HepG2 (cell line): Measurements from ENCODE around the gene EMC10. TPM values are rescaled to one million over a fixed set of nuclear protein-coding genes. Genes with fewer than 3 reads are reported as not detected.
A peak's percentile ranks its signal among the peaks of the same experiment; 100 is the strongest.

ENCODE experiments used
- ARHGAP35 ChIP-seq: sonication (generic); formaldehyde crosslinking; IDR thresholded peaks from 2 replicates; pipeline ENCODE4 v1.9.0; 2022; ENCODE audit warnings: mild to moderate bottlenecking, inconsistent platforms, moderate library complexity, missing genetic modification reagents, borderline replicate concordance
- HCFC1 ChIP-seq: fragments of 150-350 bp; IDR thresholded peaks from 2 replicates; pipeline ENCODE4 v1.6.1; 2014; ENCODE audit warnings: low read depth, low read length
- HNRNPUL1 ChIP-seq: fragments of 200-400 bp; formaldehyde crosslinking; IDR thresholded peaks from 2 replicates; pipeline ENCODE4 v1.6.1; 2017; ENCODE audit warnings: low read depth, mild to moderate bottlenecking, low read length, moderate library complexity
- KAT2B ChIP-seq: fragments of 150-350 bp; IDR thresholded peaks from 2 replicates; pipeline ENCODE4 v1.6.1; 2014; ENCODE audit warnings: low read depth, low read length, borderline replicate concordance
- MAF1 ChIP-seq: sonication (generic); formaldehyde crosslinking; IDR thresholded peaks from 2 replicates; pipeline ENCODE4 v1.5.0; 2020; ENCODE audit warnings: missing genetic modification reagents, borderline replicate concordance
- MEIS2 ChIP-seq: sonication (generic); formaldehyde crosslinking; IDR thresholded peaks from 2 replicates; pipeline ENCODE4 v1.9.0; 2021; ENCODE audit warnings: mild to moderate bottlenecking, missing genetic modification reagents
- MIER2 ChIP-seq: IDR thresholded peaks from 2 replicates; pipeline ENCODE4 v1.6.1; 2016; ENCODE audit warnings: missing biosample characterization, missing genetic modification reagents
- NKX3-1 ChIP-seq: sonication (generic); formaldehyde crosslinking; IDR thresholded peaks from 2 replicates; pipeline ENCODE4 v1.5.0; 2020; ENCODE audit warnings: missing genetic modification reagents
- PITX1 ChIP-seq: sonication (generic); formaldehyde crosslinking; IDR thresholded peaks from 2 replicates; pipeline ENCODE4 v1.5.1; 2020; ENCODE audit warnings: mild to moderate bottlenecking, missing genetic modification reagents
- POLR2AphosphoS2 ChIP-seq: IDR thresholded peaks from 2 replicates; pipeline ENCODE4 v1.6.1; 2011; ENCODE audit warnings: low read depth, low read length, improper control_type of control experiment
- RXRB ChIP-seq: IDR thresholded peaks from 2 replicates; pipeline ENCODE4 v1.6.1; 2016; ENCODE audit warnings: borderline replicate concordance, missing genetic modification reagents, missing compliant biosample characterization
- SP4 ChIP-seq: sonication (generic); formaldehyde crosslinking; IDR thresholded peaks from 2 replicates; pipeline ENCODE4 v1.8.1; 2023; ENCODE audit warnings: mild to moderate bottlenecking, missing genetic modification reagents
- TRIM24 ChIP-seq: sonication (generic); formaldehyde crosslinking; IDR thresholded peaks from 2 replicates; pipeline ENCODE4 v1.8.0; 2022; ENCODE audit warnings: mild to moderate bottlenecking, missing genetic modification reagents
- UBTF ChIP-seq: sonication (generic); formaldehyde crosslinking; IDR thresholded peaks from 2 replicates; pipeline ENCODE4 v1.4.0; 2020; ENCODE audit warnings: mild to moderate bottlenecking, missing genetic modification reagents
- XRCC5 ChIP-seq: fragments of 200-400 bp; formaldehyde crosslinking; optimal IDR thresholded peaks from 2 replicates; pipeline ENCODE3; 2017; ENCODE audit warnings: mild to moderate bottlenecking, low read length
- YEATS2 ChIP-seq: sonication (generic); formaldehyde crosslinking; IDR thresholded peaks from 2 replicates; pipeline ENCODE4 v1.4.0; 2020; ENCODE audit warnings: missing genetic modification reagents, borderline replicate concordance
- ZNF253 ChIP-seq: sonication (generic); formaldehyde crosslinking; IDR thresholded peaks from 2 replicates; pipeline ENCODE4 v1.8.0; 2022; ENCODE audit warnings: mild to moderate bottlenecking, missing genetic modification reagents, borderline replicate concordance
- ZNF274 ChIP-seq: sonication (generic); formaldehyde crosslinking; IDR thresholded peaks from 2 replicates; pipeline ENCODE4 v1.5.1; 2020; ENCODE audit warnings: mild to moderate bottlenecking, missing genetic modification reagents
- ZNF296 ChIP-seq: sonication (generic); formaldehyde crosslinking; conservative IDR thresholded peaks from 2 replicates; pipeline ENCODE4 v1.5.0; 2020; ENCODE audit warnings: mild to moderate bottlenecking, missing genetic modification reagents
- ZNF3 ChIP-seq: IDR thresholded peaks from 2 replicates; pipeline ENCODE4 v1.7.0; 2017; ENCODE audit warnings: inconsistent platforms
- ZNF33A ChIP-seq: sonication (generic); formaldehyde crosslinking; IDR thresholded peaks from 2 replicates; pipeline ENCODE4 v1.5.1; 2020; ENCODE audit warnings: missing genetic modification reagents, mild to moderate bottlenecking, moderate library complexity, borderline replicate concordance
- ZNF644 ChIP-seq: IDR thresholded peaks from 2 replicates; pipeline ENCODE4 v1.6.1; 2016; ENCODE audit warnings: low read depth
- ZNF768 ChIP-seq: sonication (generic); formaldehyde crosslinking; IDR thresholded peaks from 2 replicates; pipeline ENCODE4 v1.4.0; 2020; ENCODE audit warnings: missing genetic modification reagents
- polyA plus RNA-seq, 8 experiments: library from polyadenylated mRNA; depleted of rRNA in 3 of 8; stranded (reverse) in 7 of 8; unstranded in 1 of 8; fragments of >200 nt; fragmentation: Illumina TruSeq in 4 of 8; extraction: Trizol in 4 of 8; gene quantifications; 2 replicates each; pipeline versions ENCODE4 v1.2.1 to v1.2.3, GENCODE V29; 2011 to 2016; ENCODE audit warnings: low read depth in 4 of 8, missing spikeins in 1 of 8, mixed read lengths in 1 of 8; ENCODE audit not compliant: insufficient read depth in 1 of 8
- total RNA-seq, 5 experiments: library from RNA; depleted of rRNA; stranded (reverse); fragments of >200 nt; fragmentation: Illumina TruSeq; extraction: Trizol; gene quantifications; 2 replicates each; pipeline ENCODE4 v1.2.3, GENCODE V29; 2016; ENCODE audit warnings: low read depth in 1 of 5
- TF ChIP-seq, protein P1 (sequence below): sonication (generic); formaldehyde crosslinking; IDR thresholded peaks from 2 replicates; pipeline ENCODE4 v1.8.0; 2023; ENCODE audit warnings: mild to moderate bottlenecking, missing genetic modification reagents
- TF ChIP-seq, protein P2 (sequence below): sonication (generic); formaldehyde crosslinking; IDR thresholded peaks from 2 replicates; pipeline ENCODE4 v1.9.0; 2022; ENCODE audit warnings: low read depth, missing genetic modification reagents
- TF ChIP-seq, protein P3 (sequence below): IDR thresholded peaks from 2 replicates; pipeline ENCODE4 v1.6.1; 2016; ENCODE audit warnings: low read depth, control low read depth

EMC10 gene
- total and polyA plus RNA-seq, 2 of the 13 experiments (the other 11 are each of a cell fraction or from before 2014, with no cell fraction given), result not detected

DNA sequence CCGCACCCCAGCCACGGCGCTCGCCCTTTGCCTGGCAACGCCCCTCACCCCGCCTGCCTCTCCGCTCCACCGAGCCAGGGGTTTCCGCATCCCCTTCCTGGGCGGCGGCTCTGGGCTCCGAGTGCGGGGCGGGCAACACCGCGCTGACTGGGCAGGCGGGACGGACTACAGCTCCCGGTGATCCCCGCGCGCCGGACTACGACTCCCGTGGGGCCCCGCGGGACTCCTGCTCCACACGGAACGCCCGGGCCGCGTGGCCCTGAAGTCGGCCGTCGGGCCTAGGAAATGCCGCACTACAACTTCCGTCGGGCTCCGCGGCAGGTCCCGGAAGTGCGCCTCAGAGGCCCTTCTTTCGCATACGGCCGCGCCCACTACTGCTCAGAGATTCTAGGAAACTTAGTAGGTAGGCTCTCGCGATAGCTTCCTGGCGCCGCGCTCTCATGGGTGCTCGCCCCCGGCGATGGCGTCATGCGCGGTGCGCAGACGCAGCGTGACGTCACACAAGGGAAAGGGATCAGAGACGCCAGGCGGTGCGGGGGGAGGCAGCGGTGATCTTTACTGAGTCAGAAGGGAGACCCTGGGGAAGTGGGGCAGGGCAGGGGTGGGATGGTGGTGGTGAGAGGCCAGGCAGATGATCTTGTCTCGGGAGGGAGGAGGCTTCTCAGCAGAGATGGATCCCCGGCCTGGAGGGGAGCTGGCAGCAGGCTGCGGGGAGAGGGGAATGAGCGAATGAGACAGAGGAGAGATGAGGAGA, 34.9 kb downstream of the EMC10 start, which contains the start of gene JOSD2 (continued):
- TF ChIP-seq UBTF (CRISPR knock-in tag) (0 out of 2 replicates have a peak, but pooled peaks have one; percentile 22), MAF1 (no peak), NKX3-1 (CRISPR knock-in tag) (no peak), ZNF3 (CRISPR knock-in tag) (no peak), YEATS2 (CRISPR knock-in tag) (peak; percentile 57; the same call in 1 of the 2 replicates), POLR2AphosphoS2 (no peak), KAT2B (no peak), ZNF768 (no peak), MIER2 (no peak), ZNF644 (CRISPR knock-in tag) (no peak), ZNF296 (CRISPR knock-in tag) (no peak), MEIS2 (CRISPR knock-in tag) (no peak), ZNF253 (no peak), SP4 (CRISPR knock-in tag) (no peak; the same call in 1 of the 2 replicates), PITX1 (CRISPR knock-in tag) (0 out of 2 replicates have a peak, but pooled peaks have one; percentile 9), XRCC5 (no peak), ZNF274 (no peak), ARHGAP35 (CRISPR knock-in tag) (no peak), ZNF33A (no peak), HCFC1 (peak; percentile 88), HNRNPUL1 (no peak), TRIM24 (CRISPR knock-in tag) (no peak), RXRB (CRISPR knock-in tag) (no peak)
- TF ChIP-seq, protein P1, sequence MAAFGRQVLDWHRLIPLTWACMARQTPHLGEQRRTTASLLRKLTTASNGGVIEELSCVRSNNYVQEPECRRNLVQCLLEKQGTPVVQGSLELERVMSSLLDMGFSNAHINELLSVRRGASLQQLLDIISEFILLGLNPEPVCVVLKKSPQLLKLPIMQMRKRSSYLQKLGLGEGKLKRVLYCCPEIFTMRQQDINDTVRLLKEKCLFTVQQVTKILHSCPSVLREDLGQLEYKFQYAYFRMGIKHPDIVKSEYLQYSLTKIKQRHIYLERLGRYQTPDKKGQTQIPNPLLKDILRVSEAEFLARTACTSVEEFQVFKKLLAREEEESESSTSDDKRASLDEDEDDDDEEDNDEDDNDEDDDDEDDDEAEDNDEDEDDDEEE (CRISPR knock-in tag), result 0 out of 2 replicates have a peak, but pooled peaks have one; percentile 44
- TF ChIP-seq, protein P2, sequence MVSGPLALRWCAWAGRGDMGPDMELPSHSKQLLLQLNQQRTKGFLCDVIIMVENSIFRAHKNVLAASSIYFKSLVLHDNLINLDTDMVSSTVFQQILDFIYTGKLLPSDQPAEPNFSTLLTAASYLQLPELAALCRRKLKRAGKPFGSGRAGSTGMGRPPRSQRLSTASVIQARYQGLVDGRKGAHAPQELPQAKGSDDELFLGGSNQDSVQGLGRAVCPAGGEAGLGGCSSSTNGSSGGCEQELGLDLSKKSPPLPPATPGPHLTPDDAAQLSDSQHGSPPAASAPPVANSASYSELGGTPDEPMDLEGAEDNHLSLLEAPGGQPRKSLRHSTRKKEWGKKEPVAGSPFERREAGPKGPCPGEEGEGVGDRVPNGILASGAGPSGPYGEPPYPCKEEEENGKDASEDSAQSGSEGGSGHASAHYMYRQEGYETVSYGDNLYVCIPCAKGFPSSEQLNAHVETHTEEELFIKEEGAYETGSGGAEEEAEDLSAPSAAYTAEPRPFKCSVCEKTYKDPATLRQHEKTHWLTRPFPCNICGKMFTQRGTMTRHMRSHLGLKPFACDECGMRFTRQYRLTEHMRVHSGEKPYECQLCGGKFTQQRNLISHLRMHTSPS (CRISPR knock-in tag), result no peak
- TF ChIP-seq, protein P3, sequence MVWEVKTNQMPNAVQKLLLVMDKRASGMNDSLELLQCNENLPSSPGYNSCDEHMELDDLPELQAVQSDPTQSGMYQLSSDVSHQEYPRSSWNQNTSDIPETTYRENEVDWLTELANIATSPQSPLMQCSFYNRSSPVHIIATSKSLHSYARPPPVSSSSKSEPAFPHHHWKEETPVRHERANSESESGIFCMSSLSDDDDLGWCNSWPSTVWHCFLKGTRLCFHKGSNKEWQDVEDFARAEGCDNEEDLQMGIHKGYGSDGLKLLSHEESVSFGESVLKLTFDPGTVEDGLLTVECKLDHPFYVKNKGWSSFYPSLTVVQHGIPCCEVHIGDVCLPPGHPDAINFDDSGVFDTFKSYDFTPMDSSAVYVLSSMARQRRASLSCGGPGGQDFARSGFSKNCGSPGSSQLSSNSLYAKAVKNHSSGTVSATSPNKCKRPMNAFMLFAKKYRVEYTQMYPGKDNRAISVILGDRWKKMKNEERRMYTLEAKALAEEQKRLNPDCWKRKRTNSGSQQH, result no peak
